Measurements from ENCODE around the gene KRT7. TPM values are rescaled to one million over a fixed set of nuclear protein-coding genes. Genes with fewer than 3 reads are reported as not detected.

Gene KRT7
- total RNA-seq, 1 experiment from 2014 or later, result 10.0 TPM

DNA sequence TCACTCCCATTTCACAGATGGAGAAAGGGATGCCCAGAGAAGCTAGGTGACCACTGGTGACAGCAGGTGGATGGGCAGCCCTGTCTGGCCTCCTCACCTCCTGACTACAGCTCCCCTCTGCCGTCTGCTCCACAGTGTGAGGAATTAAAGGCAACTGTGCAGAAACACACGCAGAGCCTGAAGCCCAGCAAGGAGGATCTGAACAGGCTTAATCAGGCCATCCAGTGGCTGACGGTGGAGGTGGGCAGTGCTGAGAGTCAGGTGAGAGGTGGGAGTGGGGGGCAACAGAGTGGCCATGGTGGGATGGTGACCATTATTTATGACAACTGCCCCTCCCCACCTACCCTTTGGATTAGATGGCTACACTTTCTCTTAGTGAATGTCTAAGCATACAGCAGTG lies 42.6 kb downstream of the KRT7 start:
- no peak overlapping the region for H2BK5ac ChIP-seq (ENCODE audit: insufficient read length, low read length)
- TF ChIP-seq, protein P1, sequence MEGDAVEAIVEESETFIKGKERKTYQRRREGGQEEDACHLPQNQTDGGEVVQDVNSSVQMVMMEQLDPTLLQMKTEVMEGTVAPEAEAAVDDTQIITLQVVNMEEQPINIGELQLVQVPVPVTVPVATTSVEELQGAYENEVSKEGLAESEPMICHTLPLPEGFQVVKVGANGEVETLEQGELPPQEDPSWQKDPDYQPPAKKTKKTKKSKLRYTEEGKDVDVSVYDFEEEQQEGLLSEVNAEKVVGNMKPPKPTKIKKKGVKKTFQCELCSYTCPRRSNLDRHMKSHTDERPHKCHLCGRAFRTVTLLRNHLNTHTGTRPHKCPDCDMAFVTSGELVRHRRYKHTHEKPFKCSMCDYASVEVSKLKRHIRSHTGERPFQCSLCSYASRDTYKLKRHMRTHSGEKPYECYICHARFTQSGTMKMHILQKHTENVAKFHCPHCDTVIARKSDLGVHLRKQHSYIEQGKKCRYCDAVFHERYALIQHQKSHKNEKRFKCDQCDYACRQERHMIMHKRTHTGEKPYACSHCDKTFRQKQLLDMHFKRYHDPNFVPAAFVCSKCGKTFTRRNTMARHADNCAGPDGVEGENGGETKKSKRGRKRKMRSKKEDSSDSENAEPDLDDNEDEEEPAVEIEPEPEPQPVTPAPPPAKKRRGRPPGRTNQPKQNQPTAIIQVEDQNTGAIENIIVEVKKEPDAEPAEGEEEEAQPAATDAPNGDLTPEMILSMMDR (conservative IDR thresholded peaks at IDR 0.05), result no peak

More for the DNA sequence above, 42.6 kb downstream of the KRT7 start:
- H3K27me3 ChIP-seq (ENCODE audit: insufficient read depth, low read length), result peaks cover 2% of the 10 kb centered on the region; the same call in 1 of the 2 replicates
- no peaks in the 10 kb centered on the region for H4K20me1 ChIP-seq (ENCODE audit: control insufficient read depth, insufficient read depth, insufficient read length)
- H3K4me1 ChIP-seq (ENCODE audit: insufficient read depth, low read length), result no peaks in the 10 kb centered on the region
- no peak overlapping the region for H2BK20ac ChIP-seq (ENCODE audit: low read depth, low read length, poor library complexity, severe bottlenecking)
- no peak overlapping the region for H3K9ac ChIP-seq (ENCODE audit: extremely low read depth, insufficient read length, low read length)
- no peaks in the 10 kb centered on the region for H3K79me1 ChIP-seq (ENCODE audit: insufficient read depth, low read depth, low read length, poor library complexity, severe bottlenecking)
- no peak for DNase-seq
- H2AK5ac ChIP-seq (ENCODE audit: insufficient read length, low read length), result no peak overlapping the region
- no peaks in the 10 kb centered on the region for H3K79me2 ChIP-seq (ENCODE audit: insufficient read depth, low read length)
- no peak overlapping the region for H2BK15ac ChIP-seq (ENCODE audit: low read depth, low read length)
- H3K9me3 ChIP-seq (ENCODE audit: control insufficient read depth, low read depth, low read length), result no peaks in the 10 kb centered on the region
- no peak overlapping the region for H3K14ac ChIP-seq (ENCODE audit: insufficient read depth, low read length)
- Mint-ChIP-seq H3K4me3 (no peak overlapping the region), H3K9me3 (no peaks in the 10 kb centered on the region), H3K4me1 (peaks cover 8 to 10% of the 10 kb centered on the region in 2 experiments), H3K36me3 (ENCODE audit: insufficient read depth in 1 of 3, low read depth in 3 of 3) (no peaks in the 10 kb centered on the region), H3K27me3 (ENCODE audit: low read depth) (peaks cover 63% of the 10 kb centered on the region), H3K27ac (no peak overlapping the region)
- no peak overlapping the region for H3K23ac ChIP-seq (ENCODE audit: insufficient read length, low read depth, low read length)
- H4K5ac ChIP-seq (ENCODE audit: insufficient read length, low read depth, low read length), result no peak overlapping the region
- no peak overlapping the region for H3K4me2 ChIP-seq (ENCODE audit: insufficient read depth, insufficient read length, low read length)
- H3K18ac ChIP-seq (ENCODE audit: insufficient read length, low read depth, low read length), result no peak overlapping the region
- WGBS (ENCODE audit: extremely low coverage, insufficient read length, low lambda C conversion rate), result no CpG with 5 or more reads among the region's 3 CpGs
- no peak overlapping the region for H2BK12ac ChIP-seq (ENCODE audit: insufficient read length, low read depth, low read length)
- H3K23me2 ChIP-seq (ENCODE audit: insufficient read length, low read depth, low read length, poor library complexity, severe bottlenecking), result peaks cover 5% of the 10 kb centered on the region
- H4K8ac ChIP-seq (replicated peaks; ENCODE audit: insufficient read length, low read depth, low read length), result no peak overlapping the region
- no peak overlapping the region for H2BK120ac ChIP-seq (ENCODE audit: low read depth, low read length, poor library complexity, severe bottlenecking)
- H3K27ac ChIP-seq (ENCODE audit: insufficient read length, low read depth, low read length), result no peak overlapping the region
- no peak overlapping the region for H3K4ac ChIP-seq (ENCODE audit: low read depth, low read length)
- no peak overlapping the region for H3T11ph ChIP-seq (ENCODE audit: low read length)
- H2AFZ ChIP-seq (ENCODE audit: low read length), result no peak overlapping the region
- no peak overlapping the region for H4K91ac ChIP-seq (ENCODE audit: insufficient read length, low read depth, low read length)
- H3K56ac ChIP-seq (ENCODE audit: insufficient read length, low read depth, low read length), result no peak overlapping the region
